Measurements from ENCODE around the gene FIBCD1.

DNA sequence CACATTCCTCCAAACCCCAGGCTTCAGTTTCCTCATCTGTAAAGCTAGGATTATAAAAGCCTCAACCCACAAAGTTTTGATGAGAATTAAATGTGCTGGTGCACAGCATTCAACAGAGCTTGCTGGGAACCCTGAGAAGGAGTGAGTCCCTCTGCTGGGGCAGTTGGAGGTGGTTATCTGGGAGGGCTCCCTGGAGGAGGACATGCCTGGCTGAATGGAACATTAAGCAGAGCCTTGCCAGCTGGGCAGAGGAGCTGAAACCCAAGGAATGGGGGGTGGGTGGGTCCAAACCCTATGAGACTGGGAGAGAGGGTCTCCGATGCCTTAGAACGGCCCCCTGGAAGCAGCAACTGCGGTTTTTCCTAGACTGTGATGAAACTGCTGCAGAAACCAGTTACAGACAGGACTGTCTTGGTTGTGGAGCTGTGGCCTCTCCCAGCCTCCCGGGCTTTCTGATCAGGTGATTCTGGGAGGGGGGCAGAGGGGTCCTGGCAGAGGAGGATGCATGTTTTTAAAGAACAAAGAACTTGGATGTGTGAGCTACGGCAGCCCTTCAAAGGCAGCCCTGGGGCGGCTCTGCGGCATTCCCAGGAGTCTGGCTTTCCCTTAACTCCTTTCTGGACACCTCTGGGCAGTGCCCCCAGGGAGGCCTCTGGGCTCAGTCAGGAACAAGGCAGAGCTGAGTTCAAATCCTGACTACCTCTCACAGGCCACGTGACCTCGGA lies 20.8 kb downstream of the FIBCD1 start:
- TF ChIP-seq PKNOX1 (IDR thresholded peaks at IDR 0.05) (no peak), SUZ12 (IDR thresholded peaks at IDR 0.05) (no peak), SP1 (IDR thresholded peaks at IDR 0.05) (no peak), ARNT (IDR thresholded peaks at IDR 0.05) (no peak), LEF1 (IDR thresholded peaks at IDR 0.05; ENCODE audit: borderline replicate concordance) (no peak), CTBP1 (IDR thresholded peaks at IDR 0.05; ENCODE audit: borderline replicate concordance) (no peak), HDGF (IDR thresholded peaks at IDR 0.05; ENCODE audit: borderline replicate concordance) (no peak), FOXA1 (IDR thresholded peaks at IDR 0.05) (no peak), BHLHE40 (IDR thresholded peaks at IDR 0.05; ENCODE audit: borderline replicate concordance) (no peak), ZNF384 (IDR thresholded peaks at IDR 0.05) (no peak), FOXM1 (IDR thresholded peaks at IDR 0.05; ENCODE audit: borderline replicate concordance) (no peak), NFRKB (IDR thresholded peaks at IDR 0.05) (no peak)
